Measurements from ENCODE around the gene KCNAB1. TPM values are rescaled to one million over a fixed set of nuclear protein-coding genes. Genes with fewer than 3 reads are reported as not detected.
"Not testable (repeated sequence)": the region's sequence is repeated elsewhere in the genome, so short reads cannot be mapped to it uniquely, and the experiment has no call there.

The KCNAB1 gene
- total RNA-seq, 1 donor from 2014 or later: not detected

DNA sequence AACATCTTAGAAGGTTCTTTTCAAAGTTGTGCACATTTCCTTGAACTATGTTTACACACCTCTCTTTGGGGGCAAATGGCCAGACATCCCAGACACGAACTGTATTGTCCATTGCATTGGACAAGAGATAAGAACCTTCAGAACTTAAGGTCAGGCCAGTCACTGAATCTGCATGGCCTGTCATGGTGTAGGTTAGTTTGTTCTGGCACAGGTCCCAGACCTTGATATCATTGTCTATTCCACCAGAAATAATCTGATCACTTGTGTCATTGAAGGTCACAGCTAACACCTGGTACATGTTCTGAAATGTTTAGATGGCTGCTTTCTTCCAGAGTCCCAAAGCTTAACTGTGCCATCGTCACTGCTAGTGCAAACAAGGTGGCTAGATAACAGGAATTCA, 55.7 kb downstream of the KCNAB1 start:
- DNase-seq (ENCODE audit: low read depth): no peak

DNA sequence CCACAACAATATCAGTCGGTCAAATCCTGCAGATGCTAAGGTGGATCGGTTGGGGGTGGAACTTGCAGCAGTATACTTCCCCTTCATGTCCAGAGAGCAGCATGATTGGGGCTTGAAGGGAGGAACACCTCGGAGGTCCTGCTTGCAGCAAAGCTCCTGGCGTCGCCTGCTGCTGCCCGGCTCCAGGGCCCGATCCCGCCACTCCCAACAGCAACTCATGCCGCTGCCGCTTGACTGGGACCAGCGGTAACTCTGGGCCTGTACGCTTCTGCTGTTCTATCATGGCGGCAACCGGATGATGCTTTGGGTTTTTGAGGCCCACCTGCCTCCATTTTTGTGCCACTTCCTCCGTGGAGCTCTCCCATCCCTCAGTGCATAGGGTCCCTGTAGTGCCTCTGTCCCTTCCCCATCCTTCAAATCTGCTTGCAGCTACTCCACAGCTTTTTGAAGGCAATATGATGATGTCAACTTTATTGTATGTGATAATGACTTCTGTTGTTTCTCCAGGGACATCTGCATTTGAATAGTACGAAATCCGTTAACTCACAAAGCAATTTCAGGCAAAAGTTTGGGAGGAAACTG, 56.3 kb downstream of the KCNAB1 start:
- no peak for DNase-seq (ENCODE audit: low read depth)

- peak; percentile 65 for DNase-seq (ENCODE audit: low read depth)
These were observed 59.7 kb downstream of the KCNAB1 start for GRCh38 chr3:156180077-156180476.

- DNase-seq (ENCODE audit: low read depth): peak; percentile 91
These were observed 61.1 kb downstream of the KCNAB1 start for GRCh38 chr3:156181509-156181908.

DNA sequence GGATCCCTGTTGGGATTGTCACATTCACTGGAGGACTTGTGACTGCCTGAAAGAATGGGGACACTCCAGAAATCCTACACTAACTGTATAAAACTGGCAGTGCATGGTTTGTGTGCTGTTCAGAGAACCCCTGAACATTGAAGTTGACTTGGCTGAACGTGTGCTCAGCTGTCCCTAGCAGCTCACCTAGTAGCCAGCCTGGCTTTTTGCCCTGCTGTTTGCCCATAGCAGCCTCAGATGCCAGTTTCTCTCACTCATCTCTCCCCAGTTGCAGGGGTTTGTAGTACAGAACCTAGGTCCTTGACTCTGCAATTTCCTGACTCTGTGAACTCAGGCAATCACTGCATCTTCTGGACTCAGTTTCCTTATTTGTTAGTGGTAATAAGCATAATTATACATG, 63.0 kb downstream of the KCNAB1 start:
- DNase-seq (ENCODE audit: low read depth): no peak

- DNase-seq (ENCODE audit: low read depth): no peak
These were observed 63.8 kb downstream of the KCNAB1 start for GRCh38 chr3:156184156-156184555.

- DNase-seq (ENCODE audit: low read depth): peak; percentile 90
These were observed 66.9 kb downstream of the KCNAB1 start for GRCh38 chr3:156187146-156187769.

DNA sequence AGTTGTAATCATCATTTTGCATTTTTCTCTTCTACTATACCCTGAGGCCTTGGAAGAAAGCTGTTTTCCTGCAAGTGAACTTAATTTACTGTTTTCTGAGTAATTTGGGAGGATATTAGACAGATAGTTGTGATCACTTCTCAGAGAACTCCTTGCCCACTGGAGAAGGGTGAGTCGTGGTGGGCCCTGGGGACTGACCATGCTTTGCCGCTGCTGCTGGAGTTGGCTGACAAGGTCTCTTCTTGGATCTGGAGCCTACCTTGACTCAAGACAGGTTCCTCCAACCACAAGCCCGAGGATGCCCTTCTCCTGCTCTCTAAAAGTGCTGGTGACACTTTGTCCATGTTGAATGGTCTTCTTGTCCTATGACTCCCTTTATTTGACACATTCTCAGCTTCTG, 68.4 kb downstream of the KCNAB1 start:
- DNase-seq (ENCODE audit: low read depth): no peak

- DNase-seq (ENCODE audit: low read depth): peak; percentile 5
These were observed 69.5 kb downstream of the KCNAB1 start for GRCh38 chr3:156189927-156190326.

DNA sequence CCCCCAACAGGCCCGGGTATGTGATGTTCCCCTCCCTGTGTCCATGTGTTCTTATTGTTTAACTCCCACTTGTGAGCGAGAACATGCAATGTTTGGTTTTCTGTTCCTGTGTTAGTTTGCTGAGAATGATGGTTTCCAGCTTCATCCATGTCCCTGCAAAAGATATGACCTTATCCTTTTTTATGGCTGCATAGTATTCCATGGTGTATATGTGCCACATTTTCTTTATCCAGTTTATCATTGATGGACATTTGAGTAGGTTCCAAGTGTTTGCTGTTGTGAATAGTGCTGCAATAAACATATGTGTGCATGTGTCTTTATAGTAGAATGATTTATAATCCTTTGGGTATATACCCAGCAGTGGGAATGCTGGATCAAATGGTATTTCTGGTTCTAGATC, 74.6 kb downstream of the KCNAB1 start:
- not testable (repeated sequence) for DNase-seq (ENCODE audit: low read depth)

- not testable (repeated sequence) for DNase-seq (ENCODE audit: low read depth)
These were observed 76.8 kb downstream of the KCNAB1 start for GRCh38 chr3:156197152-156197551.

DNA sequence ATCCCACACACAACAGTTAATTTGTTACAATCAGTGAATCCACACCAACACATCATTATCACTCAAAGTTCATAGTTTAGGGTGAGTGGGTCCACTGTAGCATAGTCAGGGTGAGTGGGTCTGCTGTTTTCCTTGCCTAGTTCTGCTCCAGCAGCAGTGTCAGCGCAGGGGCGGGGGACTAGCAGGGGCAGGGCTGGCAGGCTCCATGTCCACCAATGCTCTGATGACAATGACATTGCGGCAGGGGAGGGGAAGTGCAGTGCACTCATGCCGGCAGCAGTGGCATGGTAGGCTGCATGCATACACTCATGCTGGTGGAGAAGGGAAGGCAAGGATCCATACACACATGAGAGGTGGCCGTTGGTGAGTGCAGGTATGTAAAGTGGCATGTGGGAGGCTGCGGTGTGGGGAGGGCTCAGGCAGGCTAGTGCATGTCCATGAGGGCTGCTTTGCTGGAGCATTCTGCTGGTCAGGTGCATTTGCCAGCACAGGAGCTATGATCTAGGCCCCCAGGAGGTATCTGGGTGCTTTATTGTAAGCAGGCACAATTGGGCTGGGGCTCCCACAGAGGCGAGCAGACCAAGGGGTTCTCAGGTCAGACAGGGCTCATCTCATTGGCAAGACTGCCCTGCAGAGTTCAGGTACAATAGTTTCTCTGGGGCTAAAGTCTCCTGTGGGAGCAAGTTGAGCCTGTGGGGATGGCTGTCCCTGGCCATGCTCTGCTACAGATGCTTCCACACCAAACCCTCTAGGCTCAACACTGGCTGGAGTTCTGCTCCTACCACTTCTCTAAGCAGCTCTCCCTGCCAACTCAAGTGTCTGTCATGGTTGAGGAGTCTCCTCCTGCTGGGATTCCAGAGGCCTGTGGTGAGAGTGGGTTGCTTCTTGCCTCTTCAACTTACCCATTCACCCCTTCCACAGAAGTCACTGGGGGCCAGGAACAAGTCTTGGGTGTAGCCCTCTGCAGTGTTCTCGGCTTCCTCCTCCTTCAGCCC, 81.3 kb downstream of the KCNAB1 start:
- peak; percentile 40 for DNase-seq (ENCODE audit: low read depth)

DNA sequence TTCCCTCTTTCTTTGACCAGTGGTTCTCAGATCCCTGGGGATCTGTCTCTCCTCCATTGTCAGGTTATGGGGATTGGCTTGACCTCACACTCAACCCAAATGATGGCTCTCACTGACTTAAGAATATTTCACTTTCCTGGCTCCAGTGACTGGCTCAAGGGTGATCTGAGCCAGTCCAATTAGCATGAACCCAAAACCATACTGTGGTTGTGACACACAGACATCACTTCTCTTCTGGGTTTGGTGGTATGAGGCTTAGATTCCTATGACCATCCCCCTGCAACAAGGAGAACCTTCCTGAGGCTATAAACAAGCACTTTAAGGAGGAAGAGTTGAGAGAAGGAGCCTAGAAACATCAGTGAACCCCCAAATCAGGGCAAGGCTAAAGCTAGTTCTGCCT, 85.8 kb downstream of the KCNAB1 start:
- DNase-seq (ENCODE audit: low read depth): peak; percentile 7

DNA sequence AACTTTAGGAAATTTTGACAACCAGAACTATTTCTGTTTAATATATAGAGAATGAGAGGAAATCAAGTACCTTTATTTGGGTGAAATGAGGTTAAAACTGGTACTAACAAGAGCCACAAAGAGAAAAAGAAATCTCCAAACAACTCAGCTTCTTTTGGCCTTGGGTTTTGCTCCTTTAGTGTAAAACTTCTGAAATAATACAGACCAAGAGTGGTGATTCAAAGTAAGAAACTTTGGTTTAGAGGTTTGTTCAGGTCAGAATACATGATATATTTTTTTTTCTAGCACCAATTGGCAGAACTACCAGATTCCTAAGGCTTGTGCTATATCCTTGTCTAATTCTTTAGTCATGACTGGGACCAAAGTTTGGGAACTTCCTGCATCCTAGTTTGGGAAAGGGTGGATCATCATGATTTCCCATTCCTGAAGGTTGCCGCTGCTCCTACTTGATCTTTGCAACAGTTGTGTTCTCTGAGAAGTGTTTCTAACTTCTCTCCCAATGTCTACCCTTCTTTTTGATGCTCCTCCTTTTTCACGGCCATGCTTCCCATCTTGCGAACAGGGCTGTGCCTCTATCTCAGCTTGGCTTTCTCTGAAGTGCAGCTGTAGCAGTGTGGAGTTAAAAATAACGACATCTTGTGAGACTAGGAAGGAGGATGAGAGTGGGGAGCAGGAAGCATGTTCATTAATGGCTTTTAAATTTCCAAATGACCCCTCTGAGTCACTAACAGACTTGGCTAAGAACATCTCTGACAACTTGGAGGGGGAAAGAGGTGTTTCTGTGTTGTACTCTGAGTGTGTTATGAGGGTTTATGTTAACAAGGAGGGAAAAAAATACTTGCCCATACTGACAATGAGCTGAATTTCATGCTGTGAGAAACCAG, 87.7 kb downstream of the KCNAB1 start:
- peak; percentile 28 for DNase-seq (ENCODE audit: low read depth)

- DNase-seq (ENCODE audit: low read depth): no peak
These were observed 89.4 kb downstream of the KCNAB1 start for GRCh38 chr3:156209631-156210335.

- peak; percentile 16 for DNase-seq (ENCODE audit: low read depth)
These were observed 91.2 kb downstream of the KCNAB1 start for GRCh38 chr3:156211583-156211982.

DNA sequence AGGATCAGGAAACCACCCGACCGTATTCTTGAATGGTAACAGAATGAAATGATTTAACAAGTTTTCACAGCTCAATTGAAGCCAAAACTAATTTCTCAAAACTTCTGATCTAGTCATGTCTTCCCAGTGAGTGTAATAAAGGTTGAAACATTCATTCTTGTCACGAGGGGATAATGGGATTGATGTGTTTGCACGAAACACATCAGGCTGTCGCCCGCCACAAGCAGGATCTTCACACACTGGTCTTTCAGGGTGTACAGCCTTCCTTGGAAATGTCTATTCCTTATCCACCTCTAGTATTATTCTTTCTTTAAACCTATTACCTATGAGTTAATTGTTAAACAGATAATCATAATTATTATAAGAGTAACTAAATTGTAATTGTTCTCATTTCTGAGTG, 94.3 kb downstream of the KCNAB1 start:
- DNase-seq (ENCODE audit: low read depth): no peak

DNA sequence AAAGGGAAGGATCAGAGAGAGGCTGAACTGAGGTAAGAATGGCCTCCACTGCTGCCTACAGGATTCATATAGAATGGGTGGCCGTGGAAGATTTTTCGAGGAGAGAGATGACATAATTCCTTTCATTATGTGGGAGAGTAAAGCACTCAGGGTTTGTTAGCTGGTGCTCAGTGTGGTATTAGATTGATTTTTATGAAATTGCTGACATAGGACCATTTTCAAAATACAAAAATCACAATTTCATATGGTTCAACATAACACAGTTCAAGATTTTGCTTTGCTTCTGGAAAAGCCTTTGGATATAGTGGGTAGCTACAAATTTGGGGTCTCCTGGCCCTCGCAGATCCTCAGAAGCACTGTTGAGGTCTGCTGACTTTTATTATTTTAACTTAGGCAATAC, 95.4 kb downstream of the KCNAB1 start:
- DNase-seq (ENCODE audit: low read depth): no peak

DNA sequence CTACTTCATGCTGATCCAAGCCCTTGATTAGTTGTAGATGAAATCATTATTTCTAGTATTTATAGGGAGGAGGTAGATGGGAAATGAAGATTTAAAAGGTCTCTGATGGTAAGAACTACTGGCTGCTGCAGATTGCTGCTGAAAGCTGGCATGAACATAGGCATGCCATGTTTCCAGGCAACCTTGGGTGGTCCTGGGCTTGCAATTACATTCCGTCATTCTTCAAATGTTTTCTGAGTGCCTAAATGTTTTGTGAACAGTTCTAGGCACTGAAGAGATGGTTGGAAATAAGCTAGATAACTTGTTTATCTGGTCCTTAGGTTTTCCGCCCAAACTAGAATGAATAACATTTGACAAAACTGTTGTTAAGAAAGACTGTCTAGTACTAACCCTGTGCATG, 95.8 kb downstream of the KCNAB1 start:
- no peak for DNase-seq (ENCODE audit: low read depth)

DNA sequence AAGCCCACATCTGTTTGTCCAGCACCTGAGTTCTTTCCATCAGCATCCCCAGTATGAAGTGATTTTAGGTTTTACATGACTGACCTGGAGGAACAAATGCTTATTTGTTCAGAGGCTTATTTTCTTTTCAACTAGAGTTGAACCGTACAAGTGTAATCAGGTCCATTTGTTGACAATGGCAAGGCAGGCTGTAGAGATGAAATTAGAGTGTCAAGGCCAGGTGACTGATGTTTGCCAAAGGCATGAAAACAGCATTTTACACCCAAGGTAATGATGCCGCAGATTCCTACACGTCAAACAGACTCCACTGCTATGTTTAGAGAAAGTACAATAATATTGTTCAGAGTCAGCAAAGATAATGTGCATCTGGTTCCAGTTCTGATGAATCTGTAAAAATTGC, 96.5 kb downstream of the KCNAB1 start:
- DNase-seq (ENCODE audit: low read depth): peak; percentile 7

All from renal cortical epithelial cell (primary cell).